Smooth muscle cell (in vitro differentiated cells): ENCODE measurements around the gene TNNT2. TPM values are rescaled to one million over a fixed set of nuclear protein-coding genes. Genes with fewer than 3 reads are reported as not detected.

Source experiments
- DNase-seq: peaks from one replicate; lab custom pipeline; 2025; ENCODE audit not compliant: unreplicated experiment; lab: John Stamatoyannopoulos, UW
- H2AFZ ChIP-seq: fragments of 200-600 bp; sonication (generic); 2 replicates; pipeline ENCODE4 v1.6.0; 2016; ENCODE audit warnings: antibody characterized with exemption, low read depth, mild to moderate bottlenecking
- H3F3A ChIP-seq: fragments of 200-600 bp; sonication (generic); 2 replicates; pipeline ENCODE4 v1.6.0; 2017; ENCODE audit warnings: antibody characterized with exemption, low read depth
- H3K27ac ChIP-seq: fragments of 200-600 bp; sonication (generic); 2 replicates; pipeline ENCODE4 v1.5.1; 2016; ENCODE audit warnings: low read depth, mild to moderate bottlenecking
- H3K27me3 ChIP-seq: fragments of 200-600 bp; sonication (generic); 2 replicates; pipeline ENCODE4 v1.6.1; 2016; ENCODE audit warnings: low read depth, mild to moderate bottlenecking
- H3K36me3 ChIP-seq: fragments of 200-600 bp; sonication (generic); 2 replicates; pipeline ENCODE4 v1.5.1; 2016; ENCODE audit warnings: low read depth
- H3K4me1 ChIP-seq: fragments of 200-600 bp; sonication (generic); 2 replicates; pipeline ENCODE4 v1.5.1; 2016; ENCODE audit warnings: low read depth
- H3K4me2 ChIP-seq: fragments of 200-600 bp; sonication (generic); 2 replicates; pipeline ENCODE4 v1.6.0; 2016; ENCODE audit warnings: mild to moderate bottlenecking
- H3K4me3 ChIP-seq: fragments of 200-600 bp; sonication (generic); 2 replicates; pipeline ENCODE4 v1.5.1; 2016; ENCODE audit warnings: mild to moderate bottlenecking
- H3K79me2 ChIP-seq: fragments of 200-600 bp; sonication (generic); 2 replicates; pipeline ENCODE4 v1.6.0; 2016; ENCODE audit warnings: low read depth, mild to moderate bottlenecking
- H3K9ac ChIP-seq: fragments of 200-600 bp; sonication (generic); 2 replicates; pipeline ENCODE4 v1.6.0; 2016; ENCODE audit warnings: low read depth
- H3K9me3 ChIP-seq: fragments of 200-600 bp; sonication (generic); replicated peaks from 2 replicates; pipeline ENCODE4 v1.5.1; 2016; ENCODE audit warnings: low read depth
- H4K20me1 ChIP-seq: fragments of 200-600 bp; sonication (generic); 2 replicates; pipeline ENCODE4 v1.6.0; 2016; ENCODE audit warnings: low read depth
- WGBS: methylation state at CpG from one replicate; pipeline ENCODE4 v1.1.7; 2016; ENCODE audit warnings: low lambda C conversion rate; 5-methylcytosine and 5-hydroxymethylcytosine counted together
- polyA plus RNA-seq: library from polyadenylated mRNA; unstranded; fragments of >200 nt; fragmentation: Nextera tagmentation; extraction: Ambion mirVana; gene quantifications from 2 replicates; pipeline ENCODE4 v1.2.1, GENCODE V29; 2016
- total RNA-seq: library from RNA; depleted of rRNA; stranded (reverse); fragments of >200 nt; gene quantifications from 2 replicates; pipeline ENCODE4 v1.2.3, GENCODE V29; 2014
- TF ChIP-seq, protein P1 (sequence below): fragments of 200-600 bp; sonication (generic); IDR thresholded peaks from 2 replicates; pipeline ENCODE4 v1.5.1; 2017; ENCODE audit warnings: borderline replicate concordance, mild to moderate bottlenecking, antibody characterized with exemption; ENCODE audit not compliant: insufficient read depth, poor library complexity, severe bottlenecking

TNNT2 gene
- total and polyA plus RNA-seq, 2 experiments from 2014 or later = 4.4 to 6.5 TPM

DNA sequence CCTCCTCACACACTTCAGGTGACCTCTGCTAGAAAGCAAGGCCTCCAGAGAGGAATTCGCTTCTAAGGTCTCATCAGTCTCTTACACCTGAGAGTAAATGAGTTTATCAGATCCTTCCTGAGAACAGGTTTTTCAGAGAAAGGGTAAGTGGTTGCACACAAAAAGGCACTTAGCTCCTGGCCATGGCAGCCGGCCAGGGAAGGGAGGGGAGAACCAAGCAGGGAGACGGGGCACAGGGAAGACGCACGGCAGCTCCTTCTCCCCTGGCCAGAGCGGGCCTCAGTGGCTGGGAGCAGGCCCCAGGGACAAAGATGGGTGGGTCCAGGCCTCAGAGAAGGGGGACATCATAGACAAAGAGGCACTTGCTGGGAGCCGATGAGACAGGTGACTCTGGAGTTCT, 3.6 kb upstream of the TNNT2 start:
- Histone ChIP-seq H3K9ac (no peak overlapping the region), H3K9me3 (no peaks in the 10 kb centered on the region), H2AFZ (no peak overlapping the region), H3K36me3 (no peaks in the 10 kb centered on the region), H3K4me2 (no peak overlapping the region), H3K79me2 (no peaks in the 10 kb centered on the region), H3K4me3 (no peak overlapping the region), H3F3A (peaks cover 17% of the 10 kb centered on the region), H3K27ac (no peak overlapping the region), H4K20me1 (no peaks in the 10 kb centered on the region), H3K27me3 (no peaks in the 10 kb centered on the region), H3K4me1 (peaks cover 14% of the 10 kb centered on the region)
- WGBS = 92% methylated on average over 7 of the region's 7 CpGs
- TF ChIP-seq, protein P1, sequence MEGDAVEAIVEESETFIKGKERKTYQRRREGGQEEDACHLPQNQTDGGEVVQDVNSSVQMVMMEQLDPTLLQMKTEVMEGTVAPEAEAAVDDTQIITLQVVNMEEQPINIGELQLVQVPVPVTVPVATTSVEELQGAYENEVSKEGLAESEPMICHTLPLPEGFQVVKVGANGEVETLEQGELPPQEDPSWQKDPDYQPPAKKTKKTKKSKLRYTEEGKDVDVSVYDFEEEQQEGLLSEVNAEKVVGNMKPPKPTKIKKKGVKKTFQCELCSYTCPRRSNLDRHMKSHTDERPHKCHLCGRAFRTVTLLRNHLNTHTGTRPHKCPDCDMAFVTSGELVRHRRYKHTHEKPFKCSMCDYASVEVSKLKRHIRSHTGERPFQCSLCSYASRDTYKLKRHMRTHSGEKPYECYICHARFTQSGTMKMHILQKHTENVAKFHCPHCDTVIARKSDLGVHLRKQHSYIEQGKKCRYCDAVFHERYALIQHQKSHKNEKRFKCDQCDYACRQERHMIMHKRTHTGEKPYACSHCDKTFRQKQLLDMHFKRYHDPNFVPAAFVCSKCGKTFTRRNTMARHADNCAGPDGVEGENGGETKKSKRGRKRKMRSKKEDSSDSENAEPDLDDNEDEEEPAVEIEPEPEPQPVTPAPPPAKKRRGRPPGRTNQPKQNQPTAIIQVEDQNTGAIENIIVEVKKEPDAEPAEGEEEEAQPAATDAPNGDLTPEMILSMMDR = no peak
- DNase-seq = no peak

GRCh38 chr1:201379733-201380242, 2.3 kb upstream of the TNNT2 start:
- Histone ChIP-seq H3K9ac (no peak overlapping the region), H3K4me3 (no peak overlapping the region), H3K9me3 (no peaks in the 10 kb centered on the region), H3K79me2 (no peaks in the 10 kb centered on the region), H3K4me2 (no peak overlapping the region), H2AFZ (no peak overlapping the region), H4K20me1 (no peaks in the 10 kb centered on the region), H3K27ac (no peak overlapping the region), H3K4me1 (peaks cover 27% of the 10 kb centered on the region), H3K36me3 (no peaks in the 10 kb centered on the region), H3K27me3 (no peaks in the 10 kb centered on the region), H3F3A (peaks cover 17% of the 10 kb centered on the region)
- TF ChIP-seq, protein P1 = no peak
- DNase-seq = no peak
- WGBS = 95% methylated on average over 9 of the region's 9 CpGs

DNA sequence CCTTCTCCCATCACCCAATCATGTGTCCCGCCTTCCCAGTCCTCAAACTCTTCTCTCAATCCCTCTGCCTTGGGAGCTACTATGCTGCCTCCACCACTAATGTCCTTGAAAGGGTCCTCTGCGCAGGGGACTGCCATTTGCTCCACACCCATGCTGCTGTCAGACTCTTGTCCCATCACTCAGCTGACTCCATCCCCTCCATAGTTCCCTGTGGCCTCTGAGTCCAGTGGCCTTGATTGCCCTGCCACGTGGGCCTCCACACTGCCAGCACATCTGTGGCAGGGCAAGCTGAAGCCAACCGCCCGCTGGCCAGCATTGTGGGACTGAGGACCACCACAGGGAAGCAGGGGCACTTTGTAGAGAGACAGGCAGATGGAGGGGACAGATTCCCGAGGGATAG, 1.3 kb upstream of the TNNT2 start:
- 91% methylated on average over 6 of the region's 6 CpGs for WGBS
- Histone ChIP-seq H3K4me3 (no peak overlapping the region), H3K27ac (no peak overlapping the region), H3K36me3 (no peaks in the 10 kb centered on the region), H4K20me1 (no peaks in the 10 kb centered on the region), H3K9me3 (no peaks in the 10 kb centered on the region), H3K79me2 (no peaks in the 10 kb centered on the region), H3K9ac (no peak overlapping the region), H3K4me2 (no peak overlapping the region), H3K4me1 (peaks cover 22% of the 10 kb centered on the region), H3F3A (peaks cover 12% of the 10 kb centered on the region), H3K27me3 (no peaks in the 10 kb centered on the region), H2AFZ (no peak overlapping the region)
- no peak for DNase-seq
- TF ChIP-seq, protein P1 = no peak
